ENCODE data around the gene BCAS3. TPM values are rescaled to one million over a fixed set of nuclear protein-coding genes. Genes with fewer than 3 reads are reported as not detected.

Gene BCAS3
- total and polyA plus RNA-seq, 11 donors, result 4.5 to 23.5 (median 17.9) TPM

GRCh38 chr17:61384692-61385576 is 707.3 kb downstream of the BCAS3 start:
- H3K27ac ChIP-seq, result no peak overlapping the region
- 93 to 100% (median 96%) methylated on average over 6 to 13 of the region's 13 CpGs for WGBS, 4 donors

GRCh38 chr17:61385577-61386236 is 708.1 kb downstream of the BCAS3 start:
- no peak overlapping the region for H3K4me3 ChIP-seq
- no peaks in the 10 kb centered on the region for H3K27me3 ChIP-seq
- intact Hi-C loops (cut with DNase I), result loop anchor here in 2 of 10 donors (10.0 kb wide), 2 partner anchors 181 to 661 kb away; no protein-coding TSS in a partner anchor
- no peaks in the 10 kb centered on the region for H3K9me3 ChIP-seq
- DNase-seq (no peak), ATAC-seq (no peak)
- 94 to 98% (median 95%) methylated on average over 15 of the region's 15 CpGs for WGBS, 4 donors
- no peak overlapping the region for H3K27ac ChIP-seq
- no peaks in the 10 kb centered on the region for H3K36me3 ChIP-seq
- no peak for TF ChIP-seq POLR2A (IDR thresholded peaks at IDR 0.05)
- no peak for TF ChIP-seq CTCF (IDR thresholded peaks at IDR 0.05)
- H3K4me1 ChIP-seq, result peaks cover 0 to 33% (median 6%) of the 10 kb centered on the region in 12 donors

More at GRCh38 chr17:61384692-61385576, 707.3 kb downstream of the BCAS3 start:
- Histone ChIP-seq H3K27me3 (no peaks in the 10 kb centered on the region), H3K4me1 (peaks cover 0 to 32% (median 5%) of the 10 kb centered on the region in 12 donors), H3K36me3 (no peaks in the 10 kb centered on the region), H3K4me3 (no peak overlapping the region), H3K9me3 (no peaks in the 10 kb centered on the region)
- intact Hi-C loops (cut with DNase I), result loop anchor here in 2 of 10 donors (10.0 kb wide), 2 partner anchors 180 to 660 kb away; no protein-coding TSS in a partner anchor
- TF ChIP-seq CTCF (IDR thresholded peaks at IDR 0.05) (no peak), POLR2A (IDR thresholded peaks at IDR 0.05) (no peak)
- ATAC-seq (no peak), DNase-seq (no peak)

GRCh38 chr17:61386251-61386650 is 708.6 kb downstream of the BCAS3 start:
- ATAC-seq (no peak), DNase-seq (no peak)
- 90 to 100% (median 95%) methylated on average over 3 to 6 of the region's 6 CpGs for WGBS, 4 donors
- no peak overlapping the region for H3K4me3 ChIP-seq
- intact Hi-C loops (cut with DNase I), result loop anchor here in 2 of 10 donors (10.0 kb wide), 2 partner anchors 181 to 661 kb away; no protein-coding TSS in a partner anchor
- peaks cover 0 to 28% (median 6%) of the 10 kb centered on the region in 12 donors for H3K4me1 ChIP-seq
- H3K9me3 ChIP-seq, result no peaks in the 10 kb centered on the region
- TF ChIP-seq POLR2A (IDR thresholded peaks at IDR 0.05) (no peak), CTCF (IDR thresholded peaks at IDR 0.05) (no peak)
- no peaks in the 10 kb centered on the region for H3K27me3 ChIP-seq
- no peak overlapping the region for H3K27ac ChIP-seq
- H3K36me3 ChIP-seq, result no peaks in the 10 kb centered on the region

- Histone ChIP-seq H3K4me3 (no peak overlapping the region), H3K9me3 (no peaks in the 10 kb centered on the region), H3K36me3 (no peaks in the 10 kb centered on the region), H3K27me3 (no peaks in the 10 kb centered on the region), H3K4me1 (peaks cover 0 to 28% (median 6%) of the 10 kb centered on the region in 12 donors), H3K27ac (no peak overlapping the region)
- ATAC-seq, result no peak
- no peak for DNase-seq
- intact Hi-C loops (cut with DNase I), result loop anchor here in 2 of 10 donors (10.0 kb wide), 2 partner anchors 182 to 662 kb away; no protein-coding TSS in a partner anchor
- TF ChIP-seq CTCF (IDR thresholded peaks at IDR 0.05) (no peak), POLR2A (IDR thresholded peaks at IDR 0.05) (no peak)
- WGBS, 4 donors, result 97 to 99% (median 98%) methylated on average over 8 of the region's 8 CpGs
Measured at GRCh38 chr17:61387011-61387410, 709.4 kb downstream of the BCAS3 start.

Data from heart left ventricle (tissue), 16 donors.